Testis (tissue), 3 donors: ENCODE data around the gene GRK1. TPM values are rescaled to one million over a fixed set of nuclear protein-coding genes. Genes with fewer than 3 reads are reported as not detected.

ENCODE experiments used
- DNase-seq: peaks from one replicate; pipeline ENCODE4 v3.0.0-alpha.2; 2019
- H3K27ac ChIP-seq, 2 donors: fragments of 200-600 bp; sonication (generic); one replicate each; pipeline ENCODE4 v1.5.1; 2019
- H3K27me3 ChIP-seq: fragments of 200-600 bp; sonication (generic); one replicate; pipeline ENCODE4 v1.5.1; 2019
- H3K36me3 ChIP-seq: fragments of 200-600 bp; sonication (generic); one replicate; pipeline ENCODE4 v1.5.1; 2017; ENCODE audit warnings: low read depth; ENCODE audit errors: missing control alignments
- H3K4me1 ChIP-seq: fragments of 200-600 bp; sonication (generic); one replicate; pipeline ENCODE4 v1.5.1; 2019
- H3K4me3 ChIP-seq, 2 donors: fragments of 200-600 bp; sonication (generic); one replicate each; pipeline ENCODE4 v1.5.1; 2017 to 2019
- H3K9me3 ChIP-seq: fragments of 200-600 bp; sonication (generic); one replicate; pipeline ENCODE4 v1.5.1; 2017
- POLR2A ChIP-seq: fragments of 450-650 bp; IDR thresholded peaks from one replicate; pipeline ENCODE4 v1.6.1; 2017; ENCODE audit warnings: antibody characterized with exemption, mild to moderate bottlenecking, moderate library complexity
- WGBS, 2 donors: methylation state at CpG; one replicate each; pipeline ENCODE4 v1.1.5; 2018; 5-methylcytosine and 5-hydroxymethylcytosine counted together
- intact Hi-C: fragments of 100-400 bp; cut with DNase I; formaldehyde crosslinking; loops from one replicate; pipeline ENCODE4 v1.15.1; 2023; ENCODE audit warnings: low total_unique reads
- polyA plus RNA-seq: library from polyadenylated mRNA; stranded (reverse); fragments of 350-450 nt; fragmentation: Illumina TruSeq; extraction: RNeasy Lipid Tissue Mini Kit (QIAGEN cat#74804); gene quantifications from one replicate; pipeline ENCODE4 v1.2.3, GENCODE V29; 2014; ENCODE audit warnings: low read depth, low replicate concordance; ENCODE audit not compliant: insufficient read depth
- total RNA-seq, 2 donors: library from RNA; depleted of rRNA; stranded (reverse); fragments of >200 nt; gene quantifications; one replicate each; pipeline ENCODE4 v1.2.3, GENCODE V29; 2016
- TF ChIP-seq, protein P1 (sequence below), 3 experiments: fragments of 450-650 bp in 2 of 3; fragments of 200-600 bp in 1 of 3; sonication (generic) in 1 of 3; IDR thresholded peaks; one replicate each; pipeline ENCODE4 v1.5.1; 2016 to 2019; ENCODE audit warnings: antibody characterized with exemption in 3 of 3, mild to moderate bottlenecking in 2 of 3, moderate library complexity in 1 of 3

Gene GRK1
- total and polyA plus RNA-seq, 3 donors from 2014 or later = 0.55 to 2.1 (median 0.87) TPM

- no peak for DNase-seq
- H3K27me3 ChIP-seq = no peaks in the 10 kb centered on the region
- intact Hi-C loops = no loop called here
- H3K4me1 ChIP-seq = no peaks in the 10 kb centered on the region
- H3K4me3 ChIP-seq = no peak overlapping the region
- no peak for TF ChIP-seq POLR2A
- TF ChIP-seq, protein P1, sequence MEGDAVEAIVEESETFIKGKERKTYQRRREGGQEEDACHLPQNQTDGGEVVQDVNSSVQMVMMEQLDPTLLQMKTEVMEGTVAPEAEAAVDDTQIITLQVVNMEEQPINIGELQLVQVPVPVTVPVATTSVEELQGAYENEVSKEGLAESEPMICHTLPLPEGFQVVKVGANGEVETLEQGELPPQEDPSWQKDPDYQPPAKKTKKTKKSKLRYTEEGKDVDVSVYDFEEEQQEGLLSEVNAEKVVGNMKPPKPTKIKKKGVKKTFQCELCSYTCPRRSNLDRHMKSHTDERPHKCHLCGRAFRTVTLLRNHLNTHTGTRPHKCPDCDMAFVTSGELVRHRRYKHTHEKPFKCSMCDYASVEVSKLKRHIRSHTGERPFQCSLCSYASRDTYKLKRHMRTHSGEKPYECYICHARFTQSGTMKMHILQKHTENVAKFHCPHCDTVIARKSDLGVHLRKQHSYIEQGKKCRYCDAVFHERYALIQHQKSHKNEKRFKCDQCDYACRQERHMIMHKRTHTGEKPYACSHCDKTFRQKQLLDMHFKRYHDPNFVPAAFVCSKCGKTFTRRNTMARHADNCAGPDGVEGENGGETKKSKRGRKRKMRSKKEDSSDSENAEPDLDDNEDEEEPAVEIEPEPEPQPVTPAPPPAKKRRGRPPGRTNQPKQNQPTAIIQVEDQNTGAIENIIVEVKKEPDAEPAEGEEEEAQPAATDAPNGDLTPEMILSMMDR (IDR thresholded peaks at IDR 0.05) = no peak
- H3K36me3 ChIP-seq = no peaks in the 10 kb centered on the region
- no peaks in the 10 kb centered on the region for H3K9me3 ChIP-seq
- 84% methylated on average over 15 to 21 of the region's 21 CpGs for WGBS, 2 donors
- H3K27ac ChIP-seq = no peak overlapping the region
Measured at GRCh38 chr13:113669755-113670341, 2.8 kb downstream of the GRK1 start.

DNA sequence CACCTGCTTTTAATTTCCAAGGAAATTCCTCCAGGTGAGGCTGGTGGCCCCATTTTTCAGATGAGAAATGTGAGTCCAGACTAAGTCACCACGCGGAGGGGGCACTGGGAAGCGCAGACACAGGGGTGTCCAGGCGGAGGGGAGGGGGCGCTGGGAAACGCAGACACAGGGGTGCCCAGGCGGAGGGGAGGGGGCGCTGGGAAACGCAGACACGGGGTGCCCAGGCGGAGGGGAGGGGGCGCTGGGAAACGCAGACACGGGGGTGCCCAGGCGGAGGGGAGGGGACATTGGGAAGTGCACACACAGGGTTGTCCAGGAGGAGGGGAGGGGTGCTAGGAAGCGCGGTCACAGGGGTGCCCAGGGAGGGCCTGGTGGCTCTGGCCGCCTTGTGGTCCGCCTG lies 3.5 kb downstream of the GRK1 start:
- intact Hi-C loops = no loop called here
- H3K27me3 ChIP-seq = no peaks in the 10 kb centered on the region
- H3K27ac ChIP-seq = no peak overlapping the region
- no peaks in the 10 kb centered on the region for H3K9me3 ChIP-seq
- WGBS, 2 donors = 89 to 94% methylated on average over 16 to 19 of the region's 19 CpGs
- H3K4me3 ChIP-seq = no peak overlapping the region
- no peak for DNase-seq
- H3K36me3 ChIP-seq = no peaks in the 10 kb centered on the region
- TF ChIP-seq, protein P1 (IDR thresholded peaks at IDR 0.05) = no peak
- TF ChIP-seq POLR2A = no peak
- H3K4me1 ChIP-seq = no peaks in the 10 kb centered on the region

GRCh38 chr13:113671066-113672001 lies 4.3 kb downstream of the GRK1 start:
- no peaks in the 10 kb centered on the region for H3K27me3 ChIP-seq
- DNase-seq = no peak
- intact Hi-C loops = no loop called here
- no peaks in the 10 kb centered on the region for H3K4me1 ChIP-seq
- 93 to 94% methylated on average over 40 to 54 of the region's 54 CpGs for WGBS, 2 donors
- TF ChIP-seq POLR2A = no peak
- TF ChIP-seq, protein P1 (IDR thresholded peaks at IDR 0.05) = no peak
- no peak overlapping the region for H3K4me3 ChIP-seq
- H3K9me3 ChIP-seq = no peaks in the 10 kb centered on the region
- no peaks in the 10 kb centered on the region for H3K36me3 ChIP-seq
- no peak overlapping the region for H3K27ac ChIP-seq

DNA sequence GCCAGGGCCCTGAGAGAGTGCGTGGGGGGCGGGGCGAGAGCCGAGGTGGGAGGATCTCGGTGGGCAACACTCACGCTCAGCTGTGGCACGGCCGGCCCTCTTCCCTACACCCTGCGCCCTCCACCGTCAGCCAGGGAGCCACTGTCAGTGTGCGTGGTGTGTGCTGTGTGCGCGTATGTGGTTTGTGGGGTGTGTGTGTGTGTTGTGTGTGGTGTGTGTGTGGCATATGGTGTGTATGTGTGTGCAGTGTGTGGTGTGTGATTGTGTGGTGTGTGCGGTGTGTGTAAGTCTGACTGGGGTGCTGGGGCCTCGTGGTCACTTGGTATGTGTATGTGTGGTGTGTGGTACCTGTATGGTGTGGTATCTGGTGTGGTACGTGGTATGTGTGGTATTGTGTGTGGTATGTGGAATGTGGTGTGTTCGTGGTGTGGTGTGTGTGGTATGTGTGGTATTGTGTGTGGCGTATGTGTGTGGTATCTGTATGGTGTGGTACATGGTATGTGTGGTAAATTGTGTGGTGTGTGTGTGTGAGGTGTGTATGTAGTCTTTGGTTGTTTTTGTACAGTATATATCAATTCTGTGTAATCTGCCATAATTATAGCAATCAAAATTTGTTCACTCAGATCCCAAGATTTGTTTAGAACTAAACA lies 5.1 kb downstream of the GRK1 start:
- intact Hi-C loops = no loop called here
- TF ChIP-seq, protein P1 (IDR thresholded peaks at IDR 0.05) = no peak
- TF ChIP-seq POLR2A = no peak
- no peaks in the 10 kb centered on the region for H3K27me3 ChIP-seq
- no peak for DNase-seq
- no peaks in the 10 kb centered on the region for H3K4me1 ChIP-seq
- no peaks in the 10 kb centered on the region for H3K36me3 ChIP-seq
- no peaks in the 10 kb centered on the region for H3K9me3 ChIP-seq
- no peak overlapping the region for H3K4me3 ChIP-seq
- 86 to 89% methylated on average over 16 to 18 of the region's 18 CpGs for WGBS, 2 donors
- no peak overlapping the region for H3K27ac ChIP-seq
